ENCODE data around the gene ABCA12. TPM values are rescaled to one million over a fixed set of nuclear protein-coding genes. Genes with fewer than 3 reads are reported as not detected.

Gene ABCA12
- total and polyA plus RNA-seq, 2 of the 8 experiments (the other 6 are each of a cell fraction or from before 2014, with no cell fraction given) = not detected

DNA sequence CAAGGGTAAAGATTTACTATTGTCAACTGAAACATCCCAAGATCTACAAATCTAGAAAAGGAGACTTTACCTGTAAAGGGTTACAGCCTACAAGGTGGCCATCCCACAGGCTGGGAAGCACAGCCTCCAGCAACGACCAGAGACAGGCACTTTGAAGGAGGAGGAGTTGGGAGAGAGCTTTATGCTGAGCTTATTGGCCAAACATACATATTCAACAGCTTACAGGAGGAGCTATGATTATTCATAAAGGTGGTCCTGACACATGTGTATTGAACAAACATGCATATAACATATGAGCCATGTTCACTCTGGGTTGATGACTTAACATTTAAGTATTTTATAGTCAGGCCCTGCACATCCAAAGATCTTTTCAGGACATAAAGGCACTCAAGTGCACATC, 11.1 kb upstream of the ABCA12 start:
- Histone ChIP-seq H2BK20ac (ENCODE audit: low read length) (no peak overlapping the region), H2AK5ac (ENCODE audit: low read depth, low read length) (no peak overlapping the region), H3K23ac (ENCODE audit: insufficient read length) (no peak overlapping the region), H3K9me3 (ENCODE audit: insufficient read depth in 2 of 2, low read depth in 1 of 2, low read length in 1 of 2) (no peaks in the 10 kb centered on the region), H3K36me3 (ENCODE audit: control insufficient read depth in 2 of 4, insufficient read depth in 4 of 4, low read length in 3 of 4) (no peaks in the 10 kb centered on the region), H3K23me2 (ENCODE audit: low read depth, low read length) (no peaks in the 10 kb centered on the region), H2BK120ac (replicated peaks; ENCODE audit: low read depth, low read length) (no peak overlapping the region), H4K20me1 (replicated peaks in 1 of 2; ENCODE audit: control insufficient read depth in 1 of 2, insufficient read depth in 2 of 2, low read length in 2 of 2) (no peaks in the 10 kb centered on the region), H3K4me1 (replicated peaks in 1 of 4; ENCODE audit: control insufficient read depth in 3 of 4, insufficient read depth in 4 of 4, low read length in 3 of 4) (no peaks in the 10 kb centered on the region), H4K5ac (ENCODE audit: insufficient read length, low read depth, low read length) (no peak overlapping the region), H3K4ac (replicated peaks; ENCODE audit: insufficient read length, low read depth, low read length) (no peak overlapping the region), H3K79me1 (ENCODE audit: low read depth, low read length) (no peaks in the 10 kb centered on the region), H3K56ac (replicated peaks; ENCODE audit: insufficient read length, low read depth, low read length) (no peak overlapping the region), H3K4me3 (ENCODE audit: extremely low read depth in 1 of 4, insufficient read depth in 2 of 4, low read depth in 3 of 4, low read length in 4 of 4) (no peak overlapping the region), H4K91ac (replicated peaks; ENCODE audit: insufficient read length, low read length) (no peak overlapping the region), H3K14ac (ENCODE audit: insufficient read length) (no peak overlapping the region), H3K27me3 (replicated peaks in 1 of 4; ENCODE audit: control insufficient read depth in 3 of 4, extremely low read depth in 1 of 4, insufficient read depth in 3 of 4, low read length in 3 of 4) (peaks cover 0 to 1% (median 0%) of the 10 kb centered on the region in 4 experiments; a peak in 1 of 7 replicates), H2BK15ac (ENCODE audit: low read length) (no peak overlapping the region), H3K4me2 (ENCODE audit: insufficient read depth in 1 of 2, low read depth in 2 of 2, low read length in 2 of 2) (no peak overlapping the region), H2BK12ac (ENCODE audit: low read depth, low read length) (no peak overlapping the region), H3K18ac (ENCODE audit: extremely low read depth, low read length) (no peak overlapping the region), H3K9ac (replicated peaks in 1 of 4; ENCODE audit: extremely low read depth in 1 of 4, low read depth in 3 of 4, low read length in 3 of 4) (no peak overlapping the region), H3K79me2 (ENCODE audit: control insufficient read depth in 1 of 2, insufficient read depth in 2 of 2, low read length in 2 of 2) (no peaks in the 10 kb centered on the region), H4K8ac (ENCODE audit: extremely low read depth, insufficient read depth, low read length) (no peak overlapping the region), H3K27ac (ENCODE audit: low read depth, low read length) (no peak overlapping the region), H2BK5ac (ENCODE audit: low read depth, low read length) (no peak overlapping the region), H2AFZ (ENCODE audit: low read length) (no peak overlapping the region)
- ChIA-PET POLR2A (ENCODE audit: partially characterized antibody) (no interaction called here), CTCF (ENCODE audit: partially characterized antibody) (no interaction called here)
- WGBS, 2 experiments (ENCODE audit: extremely low coverage in 1 of 2, insufficient coverage in 1 of 2, insufficient read length in 1 of 2, insufficient replicate concordance in 2 of 2, low coverage in 1 of 2, low lambda C conversion rate in 2 of 2, missing lambda C conversion rate in 1 of 2) = 87% methylated on average over 1 of the region's 1 CpG; no CpG with 5 or more reads in 1 of the 2 experiments
- DNase-seq (ENCODE audit: low read depth in 1 of 2, low spot score in 2 of 2) = no peak
- FAIRE-seq = no peak
- TF ChIP-seq, protein P1, sequence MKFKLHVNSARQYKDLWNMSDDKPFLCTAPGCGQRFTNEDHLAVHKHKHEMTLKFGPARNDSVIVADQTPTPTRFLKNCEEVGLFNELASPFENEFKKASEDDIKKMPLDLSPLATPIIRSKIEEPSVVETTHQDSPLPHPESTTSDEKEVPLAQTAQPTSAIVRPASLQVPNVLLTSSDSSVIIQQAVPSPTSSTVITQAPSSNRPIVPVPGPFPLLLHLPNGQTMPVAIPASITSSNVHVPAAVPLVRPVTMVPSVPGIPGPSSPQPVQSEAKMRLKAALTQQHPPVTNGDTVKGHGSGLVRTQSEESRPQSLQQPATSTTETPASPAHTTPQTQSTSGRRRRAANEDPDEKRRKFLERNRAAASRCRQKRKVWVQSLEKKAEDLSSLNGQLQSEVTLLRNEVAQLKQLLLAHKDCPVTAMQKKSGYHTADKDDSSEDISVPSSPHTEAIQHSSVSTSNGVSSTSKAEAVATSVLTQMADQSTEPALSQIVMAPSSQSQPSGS (IDR thresholded peaks at IDR 0.05; ENCODE audit: low read length) = no peak
- TF ChIP-seq CHD2 (IDR thresholded peaks at IDR 0.05; ENCODE audit: low read length) (no peak), TCF12 (IDR thresholded peaks at IDR 0.05; ENCODE audit: low read depth, low read length) (no peak), JUN (IDR thresholded peaks at IDR 0.05; ENCODE audit: low read depth, low read length) (no peak), BACH1 (IDR thresholded peaks at IDR 0.05; ENCODE audit: low read length) (no peak)
